GM21367 (cell line): ENCODE data around the gene PCBP3.
"Not testable (repeated sequence)": the region's sequence is repeated elsewhere in the genome, so short reads cannot be mapped to it uniquely, and the experiment has no call there.

ENCODE experiments used
- ATAC-seq: cut with Tn5 transposase; IDR thresholded peaks from one replicate; pipeline ENCODE4 v1.9.1; 2021; ENCODE audit not compliant: unreplicated experiment

The PCBP3 gene

GRCh38 chr21:45870421-45870820 lies 226.9 kb downstream of the PCBP3 start:
- ATAC-seq = no peak

- no peak for ATAC-seq
Observed at GRCh38 chr21:45870851-45871615, 227.5 kb downstream of the PCBP3 start.

GRCh38 chr21:45871616-45872236 lies 228.2 kb downstream of the PCBP3 start:
- ATAC-seq = no peak

- no peak for ATAC-seq
Observed at GRCh38 chr21:45872471-45872870, 228.9 kb downstream of the PCBP3 start.

- ATAC-seq = no peak
Observed at GRCh38 chr21:45872902-45873301, 229.4 kb downstream of the PCBP3 start.

GRCh38 chr21:45873418-45873817 lies 229.9 kb downstream of the PCBP3 start:
- ATAC-seq = no peak

GRCh38 chr21:45873866-45874265 lies 230.3 kb downstream of the PCBP3 start:
- ATAC-seq = no peak

- no peak for ATAC-seq
Observed at GRCh38 chr21:45874716-45875415, 231.3 kb downstream of the PCBP3 start.

- ATAC-seq = no peak
Observed at GRCh38 chr21:45875416-45875760, 231.9 kb downstream of the PCBP3 start.

- ATAC-seq = no peak
Observed at GRCh38 chr21:45875881-45876280, 232.4 kb downstream of the PCBP3 start.

GRCh38 chr21:45876381-45877170 lies 233.1 kb downstream of the PCBP3 start:
- ATAC-seq = no peak

GRCh38 chr21:45877171-45877438 lies 233.6 kb downstream of the PCBP3 start:
- ATAC-seq = no peak

GRCh38 chr21:45877821-45878469 lies 234.4 kb downstream of the PCBP3 start:
- no peak for ATAC-seq

- ATAC-seq = no peak
Observed at GRCh38 chr21:45880097-45881068, 236.9 kb downstream of the PCBP3 start.

- ATAC-seq = no peak
Observed at GRCh38 chr21:45882645-45883044, 239.1 kb downstream of the PCBP3 start.

- ATAC-seq = no peak
Observed at GRCh38 chr21:45883090-45883489, 239.6 kb downstream of the PCBP3 start.

- ATAC-seq = no peak
Observed at GRCh38 chr21:45885597-45885929, 242.0 kb downstream of the PCBP3 start.

- ATAC-seq = not testable (repeated sequence)
Observed at GRCh38 chr21:45885930-45886601, 242.5 kb downstream of the PCBP3 start.

- no peak for ATAC-seq
Observed at GRCh38 chr21:45886610-45887026, 243.1 kb downstream of the PCBP3 start.
